ENCODE measurements around the gene PCNX3. TPM values are rescaled to one million over a fixed set of nuclear protein-coding genes. Genes with fewer than 3 reads are reported as not detected.

Gene PCNX3
- polyA plus RNA-seq, 1 donor (not counting 4 experiments of a cell fraction or from before 2014, with no cell fraction given), result 6.1 TPM

DNA sequence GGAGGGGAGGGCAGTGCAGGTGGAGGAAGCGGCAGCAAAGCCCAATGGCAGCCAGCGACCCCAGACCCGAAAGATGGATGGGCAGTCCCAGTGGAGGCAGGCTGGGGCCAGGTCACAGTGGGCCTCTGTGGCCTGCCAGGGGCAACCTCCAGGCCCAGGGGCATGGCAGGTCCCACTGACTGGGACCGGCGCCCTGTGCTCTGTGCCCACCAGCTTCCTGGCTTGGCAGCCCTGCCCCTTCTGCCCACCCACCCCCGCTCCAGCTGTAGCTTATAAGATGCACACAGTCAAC, 15.7 kb upstream of the PCNX3 start:
- no peak overlapping the region for H3K27ac ChIP-seq (ENCODE audit: control insufficient read depth, insufficient read depth, low read length)
- no peak overlapping the region for H3K4me3 ChIP-seq (ENCODE audit: control insufficient read depth in 2 of 3, extremely low read depth in 1 of 3, insufficient read depth in 2 of 3, low read depth in 1 of 3, low read length in 3 of 3)
- no peaks in the 10 kb centered on the region for H3K27me3 ChIP-seq (ENCODE audit: control insufficient read depth, extremely low read depth, insufficient read depth, low read length)
- H3K9me1 ChIP-seq (ENCODE audit: control insufficient read depth, extremely low read depth, insufficient read depth, low read length), result no peaks in the 10 kb centered on the region
- H3K79me2 ChIP-seq (ENCODE audit: control insufficient read depth, insufficient read depth, low read length), result no peaks in the 10 kb centered on the region
- FAIRE-seq (no peak), DNase-seq (ENCODE audit: low read depth, low spot score) (no peak)
- no peak overlapping the region for H2AFZ ChIP-seq (ENCODE audit: control insufficient read depth, low read length)
- H3K4me2 ChIP-seq (ENCODE audit: control insufficient read depth, extremely low read depth, insufficient read depth, low read depth, low read length), result no peak overlapping the region
- TF ChIP-seq, protein P1, sequence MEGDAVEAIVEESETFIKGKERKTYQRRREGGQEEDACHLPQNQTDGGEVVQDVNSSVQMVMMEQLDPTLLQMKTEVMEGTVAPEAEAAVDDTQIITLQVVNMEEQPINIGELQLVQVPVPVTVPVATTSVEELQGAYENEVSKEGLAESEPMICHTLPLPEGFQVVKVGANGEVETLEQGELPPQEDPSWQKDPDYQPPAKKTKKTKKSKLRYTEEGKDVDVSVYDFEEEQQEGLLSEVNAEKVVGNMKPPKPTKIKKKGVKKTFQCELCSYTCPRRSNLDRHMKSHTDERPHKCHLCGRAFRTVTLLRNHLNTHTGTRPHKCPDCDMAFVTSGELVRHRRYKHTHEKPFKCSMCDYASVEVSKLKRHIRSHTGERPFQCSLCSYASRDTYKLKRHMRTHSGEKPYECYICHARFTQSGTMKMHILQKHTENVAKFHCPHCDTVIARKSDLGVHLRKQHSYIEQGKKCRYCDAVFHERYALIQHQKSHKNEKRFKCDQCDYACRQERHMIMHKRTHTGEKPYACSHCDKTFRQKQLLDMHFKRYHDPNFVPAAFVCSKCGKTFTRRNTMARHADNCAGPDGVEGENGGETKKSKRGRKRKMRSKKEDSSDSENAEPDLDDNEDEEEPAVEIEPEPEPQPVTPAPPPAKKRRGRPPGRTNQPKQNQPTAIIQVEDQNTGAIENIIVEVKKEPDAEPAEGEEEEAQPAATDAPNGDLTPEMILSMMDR (optimal IDR thresholded peaks at IDR 0.05 in 1 of 3, IDR thresholded peaks at IDR 0.05 in 1 of 3, conservative IDR thresholded peaks at IDR 0.05 in 1 of 3; ENCODE audit: extremely low read depth in 1 of 3, insufficient read depth in 2 of 3, low read length in 3 of 3), result no peak
- no peak for TF ChIP-seq EZH2 (IDR thresholded peaks at IDR 0.05; ENCODE audit: low read length)
- H4K20me1 ChIP-seq (ENCODE audit: control insufficient read depth, extremely low read depth, insufficient read depth, low read length), result no peaks in the 10 kb centered on the region
- dilution Hi-C loops (cut with MboI; ENCODE audit: extremely low pct_ligation_motif_present, low sequenced_read_pairs), result no loop called here
- peaks cover 5 to 17% of the 10 kb centered on the region in 2 experiments for H3K36me3 ChIP-seq (ENCODE audit: control insufficient read depth in 2 of 2, extremely low read depth in 1 of 2, insufficient read depth in 2 of 2, low read length in 2 of 2)
- H3K4me1 ChIP-seq (ENCODE audit: control insufficient read depth, extremely low read depth, insufficient read depth, low read length), result peaks cover 4% of the 10 kb centered on the region
- H3K9ac ChIP-seq (ENCODE audit: control insufficient read depth, extremely low read depth, insufficient read depth, low read length), result no peak overlapping the region
- no peaks in the 10 kb centered on the region for H3K9me3 ChIP-seq (ENCODE audit: control insufficient read depth, low read depth, low read length)

DNA sequence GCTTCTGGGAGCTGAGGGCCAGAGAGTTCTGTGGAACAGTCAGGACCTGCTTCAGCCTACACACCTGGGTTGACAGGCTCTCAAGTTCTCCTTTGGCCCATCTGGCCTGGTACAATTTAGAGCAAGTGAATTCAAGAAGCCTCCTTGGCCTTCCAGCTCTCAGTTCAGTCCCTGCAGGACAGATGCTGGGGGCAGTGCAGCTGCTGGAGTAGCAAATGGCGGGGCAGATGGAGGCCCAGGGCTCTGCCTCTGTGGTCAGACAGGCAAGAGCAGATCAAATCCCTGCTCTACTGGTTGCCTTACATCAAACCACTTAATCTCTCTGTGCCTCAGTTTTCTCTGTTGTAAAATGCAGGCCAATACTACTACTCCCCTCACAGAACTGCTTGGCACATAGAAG, 11.3 kb upstream of the PCNX3 start:
- H2AFZ ChIP-seq (ENCODE audit: control insufficient read depth, low read length), result no peak overlapping the region
- no peaks in the 10 kb centered on the region for H3K79me2 ChIP-seq (ENCODE audit: control insufficient read depth, insufficient read depth, low read length)
- H3K4me3 ChIP-seq (ENCODE audit: control insufficient read depth in 2 of 3, extremely low read depth in 1 of 3, insufficient read depth in 2 of 3, low read depth in 1 of 3, low read length in 3 of 3), result no peak overlapping the region
- H3K9me1 ChIP-seq (ENCODE audit: control insufficient read depth, extremely low read depth, insufficient read depth, low read length), result no peaks in the 10 kb centered on the region
- no peaks in the 10 kb centered on the region for H3K27me3 ChIP-seq (ENCODE audit: control insufficient read depth, extremely low read depth, insufficient read depth, low read length)
- TF ChIP-seq, protein P1 (optimal IDR thresholded peaks at IDR 0.05 in 1 of 3, IDR thresholded peaks at IDR 0.05 in 1 of 3, conservative IDR thresholded peaks at IDR 0.05 in 1 of 3; ENCODE audit: extremely low read depth in 1 of 3, insufficient read depth in 2 of 3, low read length in 3 of 3), result no peak
- TF ChIP-seq EZH2 (IDR thresholded peaks at IDR 0.05; ENCODE audit: low read length), result no peak
- H3K4me2 ChIP-seq (ENCODE audit: control insufficient read depth, extremely low read depth, insufficient read depth, low read depth, low read length), result no peak overlapping the region
- dilution Hi-C loops (cut with MboI; ENCODE audit: extremely low pct_ligation_motif_present, low sequenced_read_pairs), result no loop called here
- no peak overlapping the region for H3K9ac ChIP-seq (ENCODE audit: control insufficient read depth, extremely low read depth, insufficient read depth, low read length)
- FAIRE-seq (no peak), DNase-seq (ENCODE audit: low read depth, low spot score) (no peak)
- no peak overlapping the region for H3K27ac ChIP-seq (ENCODE audit: control insufficient read depth, insufficient read depth, low read length)
- H3K4me1 ChIP-seq (ENCODE audit: control insufficient read depth, extremely low read depth, insufficient read depth, low read length), result peaks cover 7% of the 10 kb centered on the region
- peaks cover 18 to 22% of the 10 kb centered on the region in 2 experiments for H3K36me3 ChIP-seq (ENCODE audit: control insufficient read depth in 2 of 2, extremely low read depth in 1 of 2, insufficient read depth in 2 of 2, low read length in 2 of 2)
- H4K20me1 ChIP-seq (ENCODE audit: control insufficient read depth, extremely low read depth, insufficient read depth, low read length), result no peaks in the 10 kb centered on the region
- no peaks in the 10 kb centered on the region for H3K9me3 ChIP-seq (ENCODE audit: control insufficient read depth, low read depth, low read length)
